RPMI7951 (cell line): ENCODE results near the gene CHRM4. TPM values are rescaled to one million over a fixed set of nuclear protein-coding genes. Genes with fewer than 3 reads are reported as not detected.

Source experiments
- DNase-seq: peaks from one replicate; pipeline ENCODE4 v3.0.0-alpha.2; 2012; ENCODE audit warnings: low read depth
- total RNA-seq: library from RNA; depleted of rRNA; stranded (reverse); fragments of >200 nt; shearing (Covaris generic); gene quantifications from 2 replicates; pipeline ENCODE4 v1.2.3, GENCODE V29; 2014

The CHRM4 gene
- total RNA-seq, 1 experiment from 2014 or later: not detected

DNA sequence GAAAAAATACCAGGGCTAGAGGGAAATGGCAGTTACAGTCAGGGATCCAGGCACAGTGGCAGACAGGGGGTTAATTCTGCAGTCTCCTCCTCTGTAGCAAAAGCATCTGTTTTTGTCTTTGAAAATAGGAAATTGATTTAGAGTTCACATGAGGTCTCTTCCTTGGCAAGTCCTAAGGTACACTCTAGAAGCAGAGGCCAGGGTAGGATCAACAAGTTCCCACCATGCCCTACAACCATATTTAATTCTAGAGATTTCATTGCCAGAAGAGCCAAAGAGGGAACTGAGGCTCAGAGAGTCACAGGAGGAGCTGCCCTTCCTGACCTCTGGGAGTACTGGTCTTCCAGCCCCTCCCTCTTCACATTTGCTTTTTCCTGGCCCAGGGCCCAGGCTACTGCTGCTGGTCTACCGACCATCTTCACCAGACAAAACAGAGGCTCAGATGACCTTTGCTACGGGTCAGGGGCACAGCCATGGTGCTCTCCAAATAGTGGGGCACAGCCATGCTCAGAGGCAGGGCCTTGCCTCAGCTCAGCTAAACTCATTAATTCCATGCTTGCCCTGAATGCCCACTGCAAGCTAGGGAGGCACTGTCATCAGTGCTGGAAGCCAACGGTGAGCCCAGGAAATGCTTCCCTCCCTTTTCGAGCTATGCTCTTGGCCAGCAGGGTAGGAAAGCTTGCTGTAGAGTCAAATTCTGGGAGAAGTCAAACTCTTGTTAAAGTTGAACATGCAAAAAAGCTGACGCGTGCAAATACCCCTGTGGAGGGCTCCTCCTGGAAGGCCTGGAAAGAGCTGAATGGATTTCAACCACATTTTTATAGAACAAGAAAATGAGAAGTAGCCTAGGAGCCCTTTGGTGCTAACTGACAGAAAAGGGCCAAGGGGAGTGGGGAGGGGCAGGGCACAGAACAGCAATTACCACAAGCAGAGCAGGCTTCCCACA lies 11.7 kb upstream of the CHRM4 start:
- no peak for DNase-seq

DNA sequence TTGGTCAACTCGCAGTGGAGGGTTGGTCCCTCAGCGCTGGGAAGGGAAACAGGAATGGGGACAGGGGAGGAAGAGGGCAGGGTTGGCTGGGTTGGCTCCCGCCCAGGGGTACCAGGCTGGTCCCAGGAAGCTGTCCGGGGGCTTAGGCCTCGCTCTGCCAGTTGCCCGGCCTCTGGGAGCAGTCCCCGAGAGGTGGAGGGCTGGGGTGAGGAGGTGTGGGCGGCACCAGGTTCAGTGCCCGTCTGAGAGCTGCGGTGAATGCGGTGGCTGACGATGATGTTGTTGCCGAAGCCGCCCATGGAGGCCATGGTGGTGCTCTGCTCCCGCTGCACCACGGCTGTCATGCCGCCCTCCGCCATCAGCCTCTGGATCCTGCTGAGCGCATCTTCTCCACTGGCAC lies 6.0 kb upstream of the CHRM4 start:
- no peak for DNase-seq

DNA sequence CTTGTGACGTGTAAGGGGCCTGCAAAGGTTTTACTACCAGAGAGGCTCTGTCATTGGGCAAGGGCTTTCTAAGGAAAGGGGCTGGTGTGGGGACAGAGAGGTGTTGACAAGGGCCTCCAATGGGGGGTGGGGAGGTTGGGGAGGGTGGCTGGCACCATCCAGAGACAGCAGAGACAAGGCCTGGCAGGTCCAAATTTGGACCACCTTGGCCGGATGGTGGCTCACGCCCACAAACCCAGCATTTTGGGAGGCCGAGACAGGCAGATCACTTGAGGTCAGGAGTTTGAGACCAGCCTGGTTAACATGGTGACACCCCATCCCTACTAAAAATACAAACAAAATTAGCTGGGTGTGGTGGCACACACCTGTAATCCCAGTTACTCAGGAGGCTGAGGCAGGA lies 2.2 kb upstream of the CHRM4 start:
- DNase-seq: no peak

- no peak for DNase-seq
Measured at GRCh38 chr11:46393231-46393616, 1.6 kb upstream of the CHRM4 start.

DNA sequence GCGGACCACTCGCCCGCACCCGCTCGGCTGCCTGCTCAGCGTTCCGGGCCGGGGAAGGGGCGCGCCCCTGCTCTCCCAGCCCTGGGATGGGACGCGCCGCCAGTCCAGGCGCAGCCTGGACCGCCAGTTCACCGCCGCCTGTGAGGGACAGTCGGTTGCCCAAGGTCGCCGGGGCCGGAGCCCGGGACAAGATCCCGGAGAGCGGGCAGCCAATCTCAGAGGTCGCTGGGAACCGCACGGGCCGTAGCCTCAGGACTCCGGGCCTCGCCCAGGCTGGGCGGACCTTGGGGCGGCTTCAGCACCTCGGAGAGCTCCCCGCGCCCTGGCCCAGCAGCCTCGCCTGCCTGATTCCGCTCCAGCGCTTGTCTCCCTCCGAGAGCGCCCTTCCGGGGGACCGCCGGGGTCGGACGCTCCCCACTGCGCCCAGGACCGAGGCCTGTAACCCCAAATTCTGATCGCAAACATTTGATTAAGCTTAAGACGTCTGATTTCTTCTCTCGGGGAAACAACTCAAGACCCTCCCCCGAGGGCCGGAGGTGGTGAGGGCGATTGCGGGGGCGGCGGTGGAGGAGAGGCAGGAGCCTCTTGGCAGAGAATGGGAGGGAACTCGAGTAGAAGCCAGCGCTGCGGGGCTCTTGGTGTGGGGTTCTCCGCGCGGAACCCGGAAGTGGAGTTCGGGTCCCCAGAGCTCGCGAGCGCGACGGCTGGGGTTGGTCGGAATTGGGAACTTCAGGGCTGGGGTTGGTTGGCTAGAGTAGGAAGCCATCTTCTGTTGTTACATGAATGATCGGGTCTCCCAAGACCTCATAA lies 1.1 kb upstream of the CHRM4 start:
- peak; percentile 72 for DNase-seq

GRCh38 chr11:46391186-46391577 lies 394 bp downstream of the CHRM4 start:
- DNase-seq: no peak

- no peak for DNase-seq
Measured at GRCh38 chr11:46390331-46391171, 1.0 kb downstream of the CHRM4 start.

DNA sequence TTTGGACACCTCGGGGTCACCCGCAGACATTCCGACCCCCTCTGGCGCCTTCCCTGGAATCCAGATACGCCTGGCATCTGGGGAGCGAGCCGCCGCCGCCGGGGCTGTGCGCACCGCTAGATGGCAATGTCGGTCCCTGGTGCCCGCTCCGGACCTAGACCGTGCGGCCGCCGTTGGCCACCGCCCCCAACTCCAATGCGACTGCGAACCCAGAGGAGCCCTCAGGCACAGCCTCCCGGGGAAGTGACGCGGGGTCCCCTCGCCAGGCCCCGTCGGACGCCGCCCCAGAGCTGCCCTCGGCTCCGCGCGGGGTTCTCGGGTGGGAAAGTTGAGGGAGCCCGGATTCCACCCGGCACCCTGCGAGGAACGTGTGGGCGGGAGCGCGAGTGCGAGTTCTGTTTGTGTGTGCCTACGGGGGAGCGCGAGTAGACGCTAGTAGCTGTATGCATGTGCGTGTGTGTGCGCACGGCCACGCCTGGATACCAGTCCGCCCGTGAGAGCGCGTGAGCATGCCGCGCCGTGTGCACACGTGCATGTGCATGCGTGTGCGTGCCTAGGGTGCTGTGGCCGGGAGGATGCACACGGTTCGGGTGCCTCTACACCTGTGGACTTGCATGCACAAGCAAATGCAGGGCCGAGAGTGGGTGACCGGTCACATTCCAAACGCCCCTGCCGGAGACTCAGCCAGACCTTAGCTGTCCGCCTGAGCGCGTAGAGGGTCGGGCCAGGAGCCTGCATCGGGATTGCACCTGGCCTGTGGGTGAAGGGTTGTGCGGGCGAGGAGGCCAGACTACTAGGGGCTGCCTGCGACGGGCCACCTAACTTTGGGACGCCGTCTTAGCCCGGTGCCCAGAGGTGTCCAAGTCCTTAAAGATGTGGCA lies 1.9 kb downstream of the CHRM4 start:
- DNase-seq: peak; percentile 46

GRCh38 chr11:46388619-46389449 lies 2.7 kb downstream of the CHRM4 start:
- no peak for DNase-seq

DNA sequence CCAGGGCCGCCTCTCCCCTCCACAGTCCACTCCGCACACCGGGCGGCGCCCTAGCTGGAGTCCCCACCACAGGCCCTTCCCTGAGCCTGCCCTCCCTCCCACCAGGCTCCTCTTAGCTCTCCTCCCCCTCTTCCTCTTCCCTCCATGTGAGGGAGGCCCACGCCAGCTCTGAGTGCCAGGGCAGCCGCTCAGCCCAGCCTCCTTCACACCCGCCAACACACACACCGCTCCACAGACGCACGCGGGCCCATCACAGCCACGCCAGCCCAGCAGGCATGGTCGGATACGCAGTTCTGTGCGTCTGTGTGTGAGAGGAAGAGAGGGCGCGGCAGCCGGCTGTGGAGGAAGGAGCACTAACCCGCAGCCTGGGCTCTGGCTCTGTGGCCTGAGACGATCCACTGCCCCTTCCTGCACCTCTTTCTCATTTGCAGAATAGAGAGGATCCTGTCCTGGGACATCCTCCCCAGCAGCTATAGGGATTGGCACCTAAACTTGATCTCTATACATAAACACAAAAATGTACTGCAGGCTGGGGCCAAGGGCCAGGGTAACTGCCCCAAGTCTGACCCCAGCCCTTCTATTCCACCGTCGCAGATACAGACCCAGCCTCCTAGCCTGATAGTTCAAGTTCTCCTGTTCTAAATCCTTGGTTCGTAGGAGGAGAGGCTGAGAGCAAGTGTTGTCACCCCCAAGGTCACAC lies 3.5 kb downstream of the CHRM4 start:
- no peak for DNase-seq

DNA sequence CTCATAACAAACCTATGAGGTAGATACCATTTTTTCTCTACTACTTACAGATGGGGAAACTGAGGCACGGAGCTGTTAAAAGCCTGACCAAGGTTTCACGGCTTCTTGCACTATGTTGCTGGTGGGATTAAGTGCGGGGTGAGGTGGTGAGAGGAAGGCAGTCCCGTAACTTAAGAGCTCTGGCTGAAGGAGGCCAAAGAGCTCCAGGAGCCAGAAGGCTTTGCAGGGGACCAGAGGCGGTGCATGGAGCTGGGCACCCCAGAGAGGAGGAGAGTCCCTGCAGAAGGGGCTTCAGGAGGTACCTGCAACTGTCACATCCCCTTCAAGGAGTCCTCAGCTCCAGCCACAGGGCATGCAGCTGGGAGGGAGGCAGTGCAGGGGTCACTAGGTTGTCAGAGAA lies 4.1 kb downstream of the CHRM4 start:
- DNase-seq: no peak

DNA sequence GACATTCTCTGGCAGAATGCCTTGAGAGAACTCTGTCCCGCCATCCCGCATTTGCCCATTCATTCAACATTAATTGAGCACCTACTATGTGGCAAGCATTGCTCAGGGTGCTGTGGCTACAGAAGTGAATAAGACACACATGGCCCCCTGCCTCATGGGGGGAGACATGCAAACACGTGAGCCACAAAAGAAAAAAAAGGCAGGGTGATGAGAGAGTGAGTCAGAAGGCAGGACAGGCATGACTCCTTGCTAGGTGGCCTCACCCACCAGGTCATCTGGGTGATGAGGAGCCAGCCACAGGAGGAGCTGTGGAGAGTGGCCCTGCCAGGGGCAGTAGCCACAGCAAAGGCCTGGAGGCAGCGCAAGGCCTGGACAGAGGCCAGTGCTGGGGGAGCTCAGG lies 4.9 kb downstream of the CHRM4 start:
- DNase-seq: peak; percentile 33

DNA sequence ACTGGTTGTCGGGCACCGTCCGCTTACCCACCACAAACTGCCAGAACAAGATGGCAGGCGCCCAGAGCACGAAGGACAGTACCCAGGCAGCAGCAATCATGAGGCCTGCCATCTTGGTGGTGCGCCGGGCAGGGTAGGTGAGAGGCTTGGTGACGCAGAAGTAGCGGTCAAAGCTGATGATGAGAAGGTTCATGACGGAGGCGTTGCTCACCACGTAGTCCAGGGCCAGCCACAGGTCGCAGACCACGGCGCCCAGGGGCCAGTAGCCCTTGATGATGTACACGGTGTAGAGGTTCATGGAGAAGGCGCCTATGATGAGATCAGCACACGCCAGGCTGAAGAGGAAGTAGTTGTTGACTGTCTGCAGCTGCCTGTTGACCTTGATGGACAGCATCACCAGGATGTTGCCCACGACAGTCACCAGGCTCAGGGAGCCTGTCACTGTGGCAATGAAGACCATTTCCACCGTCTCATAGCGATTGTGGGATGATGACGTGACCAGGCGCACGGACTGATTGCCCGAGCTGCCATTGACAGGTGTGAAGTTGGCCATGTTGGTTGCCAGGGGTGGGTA lies 5.5 kb downstream of the CHRM4 start:
- no peak for DNase-seq

- DNase-seq: no peak
Measured at GRCh38 chr11:46385169-46386004, 6.2 kb downstream of the CHRM4 start.

GRCh38 chr11:46383974-46384701 lies 7.4 kb downstream of the CHRM4 start:
- DNase-seq: no peak

GRCh38 chr11:46383404-46383758 lies 8.2 kb downstream of the CHRM4 start:
- no peak for DNase-seq

DNA sequence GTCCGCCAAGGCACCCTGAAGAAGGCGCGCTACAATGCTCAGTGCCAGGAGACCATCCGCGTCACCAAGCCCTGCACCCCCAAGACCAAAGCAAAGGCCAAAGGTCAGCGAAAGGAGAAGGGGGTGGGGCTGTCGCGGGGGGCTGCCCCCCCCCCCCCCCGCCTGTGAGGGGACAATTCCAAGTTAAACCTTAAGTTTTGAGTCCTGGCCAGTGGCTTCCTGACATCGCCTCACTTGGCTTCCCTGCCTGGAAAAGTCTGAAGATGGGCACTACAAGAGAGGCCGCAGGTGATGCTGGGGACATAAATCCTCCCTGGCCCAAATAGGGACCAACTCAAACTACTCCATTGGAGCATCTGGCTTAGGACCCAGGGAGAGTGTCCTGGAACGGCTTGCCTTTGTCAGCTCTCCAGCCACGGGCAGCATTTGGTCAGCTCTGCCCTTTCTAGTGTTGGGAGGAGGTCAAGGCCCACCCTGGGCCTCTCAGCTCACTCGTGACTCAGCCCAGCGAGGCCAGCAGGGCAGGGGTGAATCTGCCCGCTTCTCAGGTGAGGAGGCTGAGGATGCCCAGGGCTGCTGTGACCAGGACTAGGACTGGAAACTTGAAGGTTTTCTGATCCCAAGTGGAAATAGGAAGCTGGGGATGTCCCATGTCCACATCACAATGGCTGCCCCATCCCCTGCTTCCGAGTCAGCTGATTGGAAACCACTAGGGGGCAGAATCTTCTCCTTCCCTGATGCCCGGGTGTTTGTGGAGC lies 8.8 kb downstream of the CHRM4 start:
- DNase-seq: peak; percentile 36
